RCC 7860 (cell line): Measurements from ENCODE around the gene ITGB2.

Experiments used
- DNase-seq: peaks from one replicate; pipeline ENCODE4 v3.0.0-alpha.2; 2015; ENCODE audit warnings: low spot score
- FAIRE-seq: peaks from 2 replicates; lab custom pipeline; 2012; peaks lifted over from hg19 to GRCh38; lab: Jason Lieb, UNC

Gene ITGB2

DNA sequence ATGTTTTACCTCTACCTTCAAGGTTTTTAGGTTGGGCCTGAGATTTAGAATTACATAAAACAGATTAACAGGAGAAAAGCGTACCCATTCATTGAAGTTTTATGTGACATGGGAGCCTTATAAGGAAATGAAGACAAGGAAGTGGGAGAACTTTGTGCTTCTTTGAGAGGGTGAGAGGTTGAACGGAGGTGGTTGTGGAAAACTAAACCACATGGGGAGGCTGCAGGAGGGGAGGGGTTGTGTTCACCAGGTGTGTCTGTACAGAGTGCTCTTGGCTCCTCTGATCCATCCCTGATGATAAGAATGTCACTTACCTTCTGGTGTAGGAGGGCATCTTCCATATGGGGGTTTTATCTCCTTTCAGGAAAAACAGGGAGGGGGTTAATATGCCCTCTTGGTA lies 21.9 kb upstream of the ITGB2 start:
- DNase-seq (no peak), FAIRE-seq (no peak)

DNA sequence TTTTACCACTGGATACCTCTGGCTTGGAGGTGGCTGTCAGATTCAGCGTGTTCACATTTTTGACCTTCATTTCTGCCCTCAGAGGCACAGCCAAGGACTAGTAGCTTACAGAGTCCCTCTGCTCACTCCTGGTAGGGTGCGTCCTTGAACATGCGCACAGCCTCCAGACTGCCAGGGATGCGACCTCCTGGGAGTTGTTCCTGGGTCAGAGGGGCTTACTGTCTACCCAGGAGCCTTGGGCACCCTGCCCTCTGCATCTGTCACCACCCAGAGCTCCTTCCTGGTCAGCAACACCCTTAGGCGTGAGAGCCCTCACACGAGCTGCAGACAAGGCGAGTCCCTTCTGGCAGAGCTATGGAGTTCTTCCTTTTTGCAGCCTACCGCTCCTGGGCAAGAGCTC lies 20.9 kb upstream of the ITGB2 start:
- DNase-seq (no peak), FAIRE-seq (no peak)

DNA sequence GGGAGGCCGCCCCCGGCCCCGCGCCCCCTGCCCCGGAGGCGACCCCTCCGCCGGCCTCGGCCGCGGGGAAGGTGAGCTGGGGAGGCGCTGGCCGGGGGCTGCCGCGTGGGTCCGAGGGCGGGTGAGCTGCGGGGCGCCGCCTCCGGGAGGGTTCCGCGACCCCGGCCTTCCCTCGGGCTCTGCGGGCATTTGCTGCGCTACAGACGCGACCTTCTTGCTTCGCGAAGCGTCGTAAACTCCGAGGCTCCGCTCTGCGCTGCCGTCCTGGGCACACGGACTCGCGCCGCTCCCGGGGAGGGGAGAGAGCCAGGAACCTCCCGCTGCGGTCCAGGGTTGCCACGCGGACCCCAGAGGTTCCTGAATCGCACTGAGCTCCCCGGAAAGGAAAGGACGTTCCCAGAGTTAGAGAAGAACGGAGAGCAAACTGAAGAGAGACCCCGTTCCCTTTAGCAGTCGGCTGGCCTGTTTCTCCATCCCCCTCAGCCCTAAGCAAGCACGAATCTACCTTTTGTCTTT lies 19.5 kb upstream of the ITGB2 start:
- no peak for FAIRE-seq
- DNase-seq, result no peak

- DNase-seq (peak; percentile 58), FAIRE-seq (no peak)
Measured at GRCh38 chr21:44939532-44940115, 18.9 kb upstream of the ITGB2 start, which contains the start of gene SLX9. TSS of gene SLX9 (plus strand) at chr21:44940029. CDS start at chr21:44940058, 29 bp downstream.

- no peak for FAIRE-seq
- DNase-seq, result no peak
Measured at GRCh38 chr21:44938772-44939531, 18.3 kb upstream of the ITGB2 start.

- DNase-seq (no peak), FAIRE-seq (no peak)
Measured at GRCh38 chr21:44935533-44935927, 14.8 kb upstream of the ITGB2 start.

DNA sequence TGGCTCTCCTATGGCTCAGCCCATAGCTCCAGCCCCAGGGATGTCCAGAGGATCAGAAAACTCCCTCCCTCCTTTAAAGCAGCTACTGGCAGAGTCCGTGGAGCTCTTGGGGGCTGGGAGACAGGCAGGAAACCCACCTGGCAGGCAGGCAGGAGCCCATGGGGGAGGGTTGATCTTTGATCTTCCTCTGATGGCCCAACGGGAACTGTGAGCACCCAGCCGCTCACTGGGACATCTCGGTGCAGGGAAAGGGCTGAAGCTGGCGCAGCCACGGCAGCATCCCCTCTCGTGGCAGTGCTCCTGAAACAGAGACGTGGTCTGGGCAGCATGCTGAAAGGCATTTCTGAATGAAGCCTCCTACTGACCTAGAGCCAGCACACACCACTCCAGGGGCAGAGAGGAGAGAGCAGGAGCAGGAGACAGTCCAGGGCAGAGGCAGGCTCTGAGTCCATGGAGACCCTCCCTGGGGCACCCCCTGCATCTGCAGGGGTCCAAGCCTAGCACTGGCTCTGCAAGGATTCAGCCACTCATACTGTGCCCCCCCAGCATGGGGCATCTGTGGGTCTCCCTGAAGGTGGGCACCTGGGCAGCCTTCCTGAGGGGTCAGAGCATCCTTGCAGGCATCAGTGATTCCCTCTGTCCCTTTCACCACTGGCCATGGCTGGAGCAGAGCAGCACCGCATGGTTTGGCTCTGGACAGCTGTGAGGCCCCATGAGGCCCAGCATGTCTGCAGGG lies 14.3 kb upstream of the ITGB2 start:
- DNase-seq, result no peak
- FAIRE-seq, result no peak

- DNase-seq, result no peak
- FAIRE-seq, result no peak
Measured at GRCh38 chr21:44934276-44934675, 13.6 kb upstream of the ITGB2 start.

- no peak for DNase-seq
- no peak for FAIRE-seq
Measured at GRCh38 chr21:44933918-44934260, 13.2 kb upstream of the ITGB2 start.

- DNase-seq (no peak), FAIRE-seq (no peak)
Measured at GRCh38 chr21:44933199-44933917, 12.7 kb upstream of the ITGB2 start.

DNA sequence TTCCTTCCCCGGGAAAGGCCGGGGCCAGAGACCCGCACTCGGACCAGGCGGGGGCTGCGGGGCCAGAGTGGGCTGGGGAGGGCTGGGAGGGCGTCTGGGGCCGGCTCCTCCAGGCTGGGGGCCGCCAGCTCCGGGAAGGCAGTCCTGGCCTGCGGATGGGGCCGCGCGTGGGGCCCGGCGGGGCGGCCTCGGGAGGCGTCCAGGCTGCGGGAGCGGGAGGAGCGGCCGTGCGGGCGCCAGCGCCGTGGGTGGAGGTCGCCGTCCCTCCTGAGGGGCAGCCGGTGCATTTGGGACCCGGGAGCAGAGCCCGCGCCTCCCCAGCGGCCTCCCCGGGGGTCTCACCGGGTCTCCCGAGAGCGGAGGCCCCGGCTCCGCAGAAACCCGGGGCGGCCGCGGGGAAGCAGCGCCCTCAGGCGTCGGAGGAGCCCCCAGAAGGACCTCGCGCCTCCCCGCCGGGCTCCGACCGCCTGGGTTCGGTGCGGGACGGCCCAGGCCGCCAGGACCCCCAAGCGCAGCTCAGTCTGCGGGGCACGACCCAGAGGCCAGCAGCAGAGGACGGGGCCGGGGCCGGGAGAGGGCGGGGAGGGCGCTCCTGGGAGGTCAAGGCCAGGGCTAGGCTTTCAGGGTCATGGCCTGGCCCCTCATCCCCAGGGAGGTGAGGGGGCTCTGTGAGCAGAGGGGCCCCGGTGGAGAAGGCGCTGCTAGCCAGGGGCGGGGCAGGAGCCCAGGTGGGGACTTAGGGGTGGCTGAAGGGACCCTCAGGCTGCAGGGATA lies 11.9 kb upstream of the ITGB2 start:
- DNase-seq, result no peak
- no peak for FAIRE-seq

GRCh38 chr21:44931501-44932407 lies 11.1 kb upstream of the ITGB2 start:
- FAIRE-seq, result no peak
- no peak for DNase-seq

- DNase-seq (no peak), FAIRE-seq (no peak)
Measured at GRCh38 chr21:44931137-44931500, 10.4 kb upstream of the ITGB2 start.

- FAIRE-seq (no peak), DNase-seq (no peak)
Measured at GRCh38 chr21:44930543-44930981, 9.9 kb upstream of the ITGB2 start.

- no peak for FAIRE-seq
Measured at GRCh38 chr21:44929799-44930542, 9.3 kb upstream of the ITGB2 start.

DNA sequence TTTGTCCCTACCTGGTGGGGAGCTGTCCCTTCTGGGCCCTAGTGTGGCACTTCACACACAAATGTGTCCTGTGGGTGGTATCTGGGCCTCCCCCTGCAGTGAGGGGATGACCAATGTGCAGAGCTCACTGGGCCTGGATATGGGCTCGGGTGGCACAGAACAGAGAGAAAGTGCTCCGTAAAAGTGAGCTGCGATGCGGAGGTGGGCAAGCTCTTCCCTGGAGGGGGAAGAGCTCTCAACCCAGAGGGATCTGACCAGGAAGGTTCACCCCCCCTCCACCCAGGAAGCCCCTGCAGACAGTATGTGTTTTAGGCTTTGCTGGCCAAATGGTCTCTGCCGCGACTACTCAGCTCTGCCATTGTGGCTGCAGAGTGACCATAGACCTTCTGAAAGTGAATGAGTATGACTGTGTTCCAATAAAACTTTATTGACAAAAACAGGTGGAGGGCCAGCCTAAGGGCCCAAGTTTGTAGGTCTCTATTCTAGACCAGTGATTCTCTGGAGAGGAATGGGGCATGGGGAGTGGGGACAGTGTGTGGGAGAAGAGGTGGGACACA lies 8.6 kb upstream of the ITGB2 start:
- no peak for FAIRE-seq
- DNase-seq, result no peak

More at GRCh38 chr21:44929799-44930542, 9.3 kb upstream of the ITGB2 start:
- DNase-seq, result no peak

DNA sequence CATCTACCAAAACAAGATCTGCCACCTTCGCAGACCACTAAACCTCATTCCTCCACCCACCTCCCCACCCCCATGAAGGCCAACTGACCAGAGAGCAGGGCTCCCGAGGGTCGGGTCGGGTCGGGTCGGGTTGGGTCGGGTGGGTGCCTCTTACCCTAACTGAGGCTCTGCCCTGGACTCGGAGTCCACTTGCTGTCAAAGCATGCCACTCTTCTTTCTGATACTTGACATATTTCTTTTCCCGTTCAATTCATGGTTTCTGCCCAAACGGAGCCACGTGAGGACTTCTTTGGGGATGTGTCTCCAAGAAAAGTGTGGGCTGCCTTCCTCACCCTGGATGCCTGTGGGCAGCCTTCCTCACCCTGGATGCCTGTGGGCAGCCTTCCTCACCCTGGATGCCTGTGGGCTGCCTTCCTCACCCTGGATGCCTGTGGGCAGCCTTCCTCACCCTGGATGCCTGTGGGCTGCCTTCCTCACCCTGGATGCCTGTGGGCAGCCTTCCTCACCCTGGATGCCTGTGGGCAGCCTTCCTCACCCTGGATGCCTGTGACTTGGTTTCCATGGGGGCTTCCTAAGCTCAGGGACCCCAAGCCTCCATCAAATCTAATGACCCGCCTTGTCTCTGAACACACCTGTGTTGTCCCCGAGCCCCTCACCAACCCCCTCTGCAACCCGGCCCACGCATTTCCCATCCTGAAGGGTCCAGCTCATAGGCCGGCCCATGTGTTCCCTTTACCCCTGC lies 8.0 kb upstream of the ITGB2 start:
- DNase-seq, result peak; percentile 78

More for the DNA sequence above, 8.0 kb upstream of the ITGB2 start:
- FAIRE-seq, result peak; percentile 95
